ENCODE results near the gene ROS1. TPM values are rescaled to one million over a fixed set of nuclear protein-coding genes. Genes with fewer than 3 reads are reported as not detected.

ROS1 gene
- total RNA-seq, 6 experiments from 2014 or later, result 0.07 to 0.12 (median 0.07) TPM; not detected in 3

DNA sequence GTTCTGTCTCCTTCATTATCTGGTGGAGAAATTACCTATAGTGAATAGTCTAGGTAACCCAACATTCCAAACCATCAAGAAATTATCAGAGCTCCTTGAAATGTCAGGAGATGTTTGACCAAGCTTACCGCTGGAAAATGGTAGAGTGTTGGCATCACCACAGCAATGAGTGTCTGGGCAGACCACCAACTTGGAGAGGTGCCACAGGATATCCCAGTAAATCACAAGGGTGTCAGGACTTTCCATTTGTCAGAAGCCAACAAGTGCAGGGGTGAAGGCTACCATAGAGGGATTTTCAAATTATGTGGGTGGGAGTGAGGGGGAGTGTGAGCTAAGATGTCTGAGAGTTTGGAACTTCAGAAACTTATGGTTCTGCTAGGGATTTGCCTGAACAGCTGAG, 87.2 kb downstream of the ROS1 start:
- H3K36me3 ChIP-seq, result no peaks in the 10 kb centered on the region
- no peaks in the 10 kb centered on the region for H3K9me3 ChIP-seq
- WGBS (ENCODE audit: insufficient coverage, low coverage, low lambda C conversion rate, missing lambda C conversion rate), result 56% methylated on average over 1 of the region's 1 CpG
- H3K27ac ChIP-seq, result no peak overlapping the region
- DNase-seq (no peak), ATAC-seq (no peak)
- H3K4me3 ChIP-seq, result no peak overlapping the region
- no peaks in the 10 kb centered on the region for H3K27me3 ChIP-seq
- intact Hi-C loops (cut with DNase I), result no loop called here
- H3K4me1 ChIP-seq, result no peaks in the 10 kb centered on the region
- TF ChIP-seq POLR2A (IDR thresholded peaks at IDR 0.05) (no peak), CTCF (IDR thresholded peaks at IDR 0.05) (no peak)

DNA sequence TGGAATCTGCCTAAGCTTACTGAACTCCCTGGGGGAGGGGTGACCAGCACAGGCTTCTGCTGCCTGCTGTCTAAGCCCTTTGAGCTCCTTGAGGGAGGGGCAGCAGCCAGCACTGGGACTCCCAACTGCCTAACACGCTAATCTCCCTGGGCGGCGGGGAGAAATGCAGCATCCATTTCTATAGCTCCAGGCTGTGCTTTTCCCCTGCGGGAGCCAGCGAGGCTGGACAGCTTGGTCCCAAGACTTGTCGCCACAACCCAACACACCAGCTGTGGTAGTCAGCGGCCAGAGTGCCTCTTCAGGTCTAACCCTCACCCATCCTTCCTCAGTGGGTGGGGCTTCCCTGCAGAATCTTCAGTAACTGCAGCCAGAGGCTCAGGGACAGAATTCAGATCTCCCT, 95.8 kb downstream of the ROS1 start:
- H3K36me3 ChIP-seq, result no peaks in the 10 kb centered on the region
- 90% methylated on average over 2 of the region's 7 CpGs for WGBS (ENCODE audit: insufficient coverage, low coverage, low lambda C conversion rate, missing lambda C conversion rate)
- DNase-seq, result no peak

GRCh38 chr6:117328500-117328899, 97.2 kb downstream of the ROS1 start:
- H3K4me3 ChIP-seq, result no peak overlapping the region

More for the DNA sequence above, 95.8 kb downstream of the ROS1 start:
- no peaks in the 10 kb centered on the region for H3K4me1 ChIP-seq
- no peak for TF ChIP-seq POLR2A (IDR thresholded peaks at IDR 0.05)
- no peak overlapping the region for H3K27ac ChIP-seq
- H3K4me3 ChIP-seq, result no peak overlapping the region
- ATAC-seq, result no peak
- H3K9me3 ChIP-seq, result no peaks in the 10 kb centered on the region
- intact Hi-C loops (cut with DNase I), result no loop called here
- H3K27me3 ChIP-seq, result no peaks in the 10 kb centered on the region

GRCh38 chr6:117328005-117328389, 97.7 kb downstream of the ROS1 start:
- H3K4me3 ChIP-seq, result no peak overlapping the region
- no peak overlapping the region for H3K27ac ChIP-seq
- no peaks in the 10 kb centered on the region for H3K27me3 ChIP-seq
- TF ChIP-seq POLR2A (IDR thresholded peaks at IDR 0.05), result no peak
- TF ChIP-seq CTCF (IDR thresholded peaks at IDR 0.05), result no peak
- H3K4me1 ChIP-seq, result no peaks in the 10 kb centered on the region
- ATAC-seq (no peak), DNase-seq (no peak)
- no peaks in the 10 kb centered on the region for H3K9me3 ChIP-seq
- H3K36me3 ChIP-seq, result no peaks in the 10 kb centered on the region
- intact Hi-C loops (cut with DNase I), result no loop called here

More at GRCh38 chr6:117328500-117328899, 97.2 kb downstream of the ROS1 start:
- intact Hi-C loops (cut with DNase I), result no loop called here
- Histone ChIP-seq H3K27ac (no peak overlapping the region), H3K36me3 (no peaks in the 10 kb centered on the region), H3K4me1 (no peaks in the 10 kb centered on the region), H3K27me3 (no peaks in the 10 kb centered on the region), H3K9me3 (no peaks in the 10 kb centered on the region)
- ATAC-seq (no peak), DNase-seq (no peak)
- 66% methylated on average over 2 of the region's 4 CpGs for WGBS (ENCODE audit: insufficient coverage, low coverage, low lambda C conversion rate, missing lambda C conversion rate)
- no peak for TF ChIP-seq CTCF (IDR thresholded peaks at IDR 0.05)
- TF ChIP-seq POLR2A (IDR thresholded peaks at IDR 0.05), result no peak

DNA sequence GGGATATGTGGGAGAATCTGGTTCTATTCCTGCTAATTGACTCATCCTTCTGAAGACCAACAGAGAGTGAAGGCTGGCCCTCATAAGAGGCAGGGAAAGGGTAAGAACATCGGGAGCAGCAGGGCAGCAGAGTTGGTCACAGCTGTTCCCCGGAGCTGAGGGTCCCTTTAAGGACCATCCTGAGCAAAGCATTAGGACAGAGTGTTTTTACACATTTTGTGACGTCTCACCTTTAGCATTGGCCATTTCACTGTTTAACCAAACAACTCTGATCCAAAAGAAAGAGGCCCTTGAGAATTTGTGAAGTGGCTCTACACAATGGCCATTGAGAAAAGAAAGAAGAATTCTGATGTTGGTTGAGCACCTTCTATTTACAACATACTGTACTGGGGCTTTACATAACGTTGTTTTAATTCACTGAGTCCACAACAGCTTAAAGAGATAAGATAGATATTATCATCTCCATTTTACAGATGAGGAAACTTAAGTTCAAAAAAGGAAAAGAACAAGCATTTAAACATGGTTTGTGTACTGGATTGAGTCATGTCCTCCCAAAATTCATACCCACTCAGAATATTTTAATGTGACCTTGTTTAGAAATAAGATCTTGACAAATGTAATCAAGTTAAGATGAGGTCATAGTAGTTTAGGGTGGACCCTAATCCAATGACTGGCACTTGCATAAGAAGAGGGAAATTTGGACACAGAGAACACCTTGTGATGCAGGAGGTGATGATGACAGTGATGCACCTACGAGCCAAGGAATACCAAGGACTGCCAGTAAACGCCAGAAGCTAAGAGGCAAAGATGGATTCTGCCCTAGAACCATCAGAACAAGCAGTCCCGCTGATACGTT, 98.4 kb downstream of the ROS1 start:
- Histone ChIP-seq H3K27ac (no peak overlapping the region), H3K4me1 (no peaks in the 10 kb centered on the region), H3K4me3 (no peak overlapping the region), H3K9me3 (no peaks in the 10 kb centered on the region), H3K27me3 (no peaks in the 10 kb centered on the region), H3K36me3 (no peaks in the 10 kb centered on the region)
- intact Hi-C loops (cut with DNase I), result no loop called here
- no peak for ATAC-seq
- TF ChIP-seq POLR2A (IDR thresholded peaks at IDR 0.05) (no peak), CTCF (IDR thresholded peaks at IDR 0.05) (no peak)
- no peak for DNase-seq
- WGBS (ENCODE audit: insufficient coverage, low coverage, low lambda C conversion rate, missing lambda C conversion rate), result 56% methylated on average over 6 of the region's 8 CpGs

All from right lobe of liver (tissue), 6 donors.